ENCODE results near the gene ZNF143. TPM values are rescaled to one million over a fixed set of nuclear protein-coding genes. Genes with fewer than 3 reads are reported as not detected.

The ZNF143 gene
- total RNA-seq, 1 experiment from 2014 or later, result 35.8 TPM

- H3K27ac Mint-ChIP-seq, result peak overlapping the region; percentile 87
- H3K4me3 Mint-ChIP-seq, result peak overlapping the region; percentile 95
- H3K4me1 Mint-ChIP-seq, result peaks cover 61% of the 10 kb centered on the region
- H3K36me3 Mint-ChIP-seq, result peaks cover 42% of the 10 kb centered on the region
- ATAC-seq (peak; percentile 3; the same call in 1 of the 2 replicates), DNase-seq (ENCODE audit: low spot score) (peak; percentile 32)
- H3K9me3 Mint-ChIP-seq, result no peaks in the 10 kb centered on the region
- H3K27me3 Mint-ChIP-seq (ENCODE audit: low read depth), result no peaks in the 10 kb centered on the region
- ChIA-PET CTCF (interaction anchor here (0.8 to 3.7 kb wide), 8 partner anchors 14 to 176 kb away, joined by 3 to 49 read pairs (median 4); partner anchors contain the start of gene SWAP70), POLR2A (interaction anchor here (0.5 to 2.9 kb wide), 20 partner anchors 9 to 1379 kb away, joined by 3 to 27 read pairs (median 6); partner anchors contain the start of gene ZNF143)
- no peak for TF ChIP-seq ZNF396 (CRISPR knock-in tag; IDR thresholded peaks at IDR 0.05; ENCODE audit: borderline replicate concordance)
- peak; percentile 48; the same call in 1 of the 2 replicates for TF ChIP-seq FOXP4 (CRISPR knock-in tag; IDR thresholded peaks at IDR 0.05)
- no peak for TF ChIP-seq ATF1 (CRISPR knock-in tag; IDR thresholded peaks at IDR 0.05)
- no peak for TF ChIP-seq IRF1 (CRISPR knock-in tag; IDR thresholded peaks at IDR 0.05)
- TF ChIP-seq ELF4 (CRISPR knock-in tag; IDR thresholded peaks at IDR 0.05; ENCODE audit: low read depth), result no peak
- no peak for TF ChIP-seq ZNF671 (CRISPR knock-in tag; IDR thresholded peaks at IDR 0.05)
- 0 out of 2 replicates have a peak, but pooled peaks have one; percentile 36 for TF ChIP-seq ARID4B (CRISPR knock-in tag; IDR thresholded peaks at IDR 0.05; ENCODE audit: borderline replicate concordance)
- no peak for TF ChIP-seq ATF3 (CRISPR knock-in tag; conservative IDR thresholded peaks at IDR 0.05)
- TF ChIP-seq GRHL2 (CRISPR knock-in tag; IDR thresholded peaks at IDR 0.05; ENCODE audit: insufficient replicate concordance, severe bottlenecking), result no peak
- no peak for TF ChIP-seq MLX (CRISPR knock-in tag; IDR thresholded peaks at IDR 0.05)
- no peak for TF ChIP-seq CREB1 (CRISPR knock-in tag; IDR thresholded peaks at IDR 0.05)
- no peak for TF ChIP-seq E2F1 (CRISPR knock-in tag; IDR thresholded peaks at IDR 0.05)
- no peak for TF ChIP-seq PRDM15 (CRISPR knock-in tag; IDR thresholded peaks at IDR 0.05)
- TF ChIP-seq PREB (CRISPR knock-in tag; IDR thresholded peaks at IDR 0.05; ENCODE audit: borderline replicate concordance), result no peak
- TF ChIP-seq TP53 (CRISPR knock-in tag; IDR thresholded peaks at IDR 0.05), result peak; percentile 4; the same call in 1 of the 2 replicates
- no peak for TF ChIP-seq ZNF423 (CRISPR knock-in tag; IDR thresholded peaks at IDR 0.05)
- TF ChIP-seq NFE2L1 (CRISPR knock-in tag; IDR thresholded peaks at IDR 0.05), result no peak
- TF ChIP-seq ESRRA (CRISPR knock-in tag; IDR thresholded peaks at IDR 0.05; ENCODE audit: borderline replicate concordance), result no peak
- TF ChIP-seq SOX15 (CRISPR knock-in tag; IDR thresholded peaks at IDR 0.05), result no peak
These were observed 113.2 kb downstream of the ZNF143 start for GRCh38 chr11:9573775-9574621.

Measured in WTC11 (cell line).